SK-N-SH treated with all-trans-retinoic acid at 6 μM for 48 hours (cell line): Measurements from ENCODE around the gene OR2B6.
"Not testable (repeated sequence)": the region's sequence is repeated elsewhere in the genome, so short reads cannot be mapped to it uniquely, and the experiment has no call there.

ENCODE experiments used
- CSRNP3 ChIP-seq: fragments of 250-450 bp; sonication (Bioruptor Pico); IDR thresholded peaks from 2 replicates; pipeline ENCODE4 v1.5.1; 2021; ENCODE audit warnings: mild to moderate bottlenecking, moderate library complexity
- ESRRG ChIP-seq: fragments of 250-450 bp; sonication (Bioruptor Pico); IDR thresholded peaks from 2 replicates; pipeline ENCODE4 v1.6.1; 2021; ENCODE audit warnings: mild to moderate bottlenecking
- GLIS3 ChIP-seq: fragments of 250-450 bp; sonication (Bioruptor Pico); IDR thresholded peaks from 2 replicates; pipeline ENCODE4 v1.5.0; 2020; ENCODE audit warnings: mild to moderate bottlenecking, moderate library complexity
- OSR1 ChIP-seq: fragments of 250-450 bp; sonication (Bioruptor Pico); IDR thresholded peaks from 2 replicates; pipeline ENCODE4 v1.8.0; 2022; ENCODE audit warnings: moderate library complexity, mild to moderate bottlenecking, inconsistent platforms
- PATZ1 ChIP-seq: fragments of 250-450 bp; sonication (Bioruptor Pico); IDR thresholded peaks from 2 replicates; pipeline ENCODE4 v1.8.0; 2020; ENCODE audit warnings: mild to moderate bottlenecking, moderate library complexity, borderline replicate concordance
- RARB ChIP-seq: fragments of 250-450 bp; sonication (Bioruptor Pico); IDR thresholded peaks from 2 replicates; pipeline ENCODE4 v1.8.0; 2021; ENCODE audit warnings: mild to moderate bottlenecking, moderate library complexity
- SNAI2 ChIP-seq: fragments of 250-450 bp; sonication (Bioruptor Pico); IDR thresholded peaks from 2 replicates; pipeline ENCODE4 v1.5.0; 2020; ENCODE audit warnings: mild to moderate bottlenecking, moderate library complexity
- TCF4 ChIP-seq: fragments of 250-450 bp; sonication (Bioruptor Pico); IDR thresholded peaks from 2 replicates; pipeline ENCODE4 v1.8.0; 2021; ENCODE audit warnings: mild to moderate bottlenecking, moderate library complexity, borderline replicate concordance
- TSHZ2 ChIP-seq: fragments of 250-450 bp; sonication (Bioruptor Pico); IDR thresholded peaks from 2 replicates; pipeline ENCODE4 v1.5.0; 2020; ENCODE audit warnings: mild to moderate bottlenecking, moderate library complexity
- ZFP30 ChIP-seq: fragments of 450-650 bp; formaldehyde crosslinking; IDR thresholded peaks from 2 replicates; pipeline ENCODE4 v1.5.0; 2022; ENCODE audit warnings: mild to moderate bottlenecking, moderate library complexity
- ZNF70 ChIP-seq: fragments of 450-650 bp; formaldehyde crosslinking; IDR thresholded peaks from 2 replicates; pipeline ENCODE4 v1.5.0; 2020; ENCODE audit warnings: mild to moderate bottlenecking, moderate library complexity
- TF ChIP-seq, protein P1 (sequence below): fragments of 250-450 bp; sonication (Bioruptor Pico); IDR thresholded peaks from 2 replicates; pipeline ENCODE4 v1.5.1; 2020; ENCODE audit warnings: low read depth, mild to moderate bottlenecking, moderate library complexity

GRCh38 chr6:27929930-27930329 lies 27.1 kb upstream of the OR2B6 start:
- not testable (repeated sequence) for TF ChIP-seq PATZ1 (CRISPR knock-in tag); ZFP30 (CRISPR knock-in tag); TCF4; OSR1 (CRISPR knock-in tag); ZNF70 (CRISPR knock-in tag); TSHZ2 (CRISPR knock-in tag); SNAI2 (CRISPR knock-in tag); CSRNP3 (CRISPR knock-in tag); RARB (CRISPR knock-in tag); GLIS3 (CRISPR knock-in tag); ESRRG (CRISPR knock-in tag)
- TF ChIP-seq, protein P1, sequence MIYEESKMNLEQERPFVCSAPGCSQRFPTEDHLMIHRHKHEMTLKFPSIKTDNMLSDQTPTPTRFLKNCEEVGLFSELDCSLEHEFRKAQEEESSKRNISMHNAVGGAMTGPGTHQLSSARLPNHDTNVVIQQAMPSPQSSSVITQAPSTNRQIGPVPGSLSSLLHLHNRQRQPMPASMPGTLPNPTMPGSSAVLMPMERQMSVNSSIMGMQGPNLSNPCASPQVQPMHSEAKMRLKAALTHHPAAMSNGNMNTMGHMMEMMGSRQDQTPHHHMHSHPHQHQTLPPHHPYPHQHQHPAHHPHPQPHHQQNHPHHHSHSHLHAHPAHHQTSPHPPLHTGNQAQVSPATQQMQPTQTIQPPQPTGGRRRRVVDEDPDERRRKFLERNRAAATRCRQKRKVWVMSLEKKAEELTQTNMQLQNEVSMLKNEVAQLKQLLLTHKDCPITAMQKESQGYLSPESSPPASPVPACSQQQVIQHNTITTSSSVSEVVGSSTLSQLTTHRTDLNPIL (CRISPR knock-in tag) = not testable (repeated sequence)
